Stimulated activated CD8-positive, alpha-beta memory T cell treated with anti-CD3 and anti-CD28 coated beads, Interleukin-7, amount 100 ng/mL, for 1 hour (primary cell): Measurements from ENCODE around the gene LRRK2.
"Not testable (repeated sequence)": the region's sequence is repeated elsewhere in the genome, so short reads cannot be mapped to it uniquely, and the experiment has no call there.

ENCODE experiments used
- DNase-seq, 2 donors: peaks; one replicate each; pipeline ENCODE4 v3.0.0-alpha.2; 2020; ENCODE audit warnings: low read depth in 2 of 2

The LRRK2 gene

DNA sequence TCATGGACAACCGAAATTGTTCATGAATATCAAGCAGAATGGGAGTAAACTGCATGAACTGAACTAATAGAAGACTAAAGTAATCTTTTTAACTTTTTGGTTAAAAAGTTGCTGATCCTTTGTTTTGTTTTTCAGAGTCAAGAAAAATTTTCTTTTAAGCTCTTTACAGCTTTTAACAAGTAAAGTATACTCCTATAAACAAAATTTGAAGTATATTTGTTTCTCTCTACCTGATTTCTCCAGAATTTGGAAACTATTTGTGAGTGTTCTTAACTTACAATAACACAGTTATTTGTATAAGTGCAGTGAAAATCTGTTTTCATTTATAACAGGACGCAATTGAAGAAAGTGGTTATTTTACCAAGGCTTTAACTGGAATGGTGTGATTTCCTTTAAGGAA lies 12.2 kb upstream of the LRRK2 start:
- no peak for DNase-seq

DNA sequence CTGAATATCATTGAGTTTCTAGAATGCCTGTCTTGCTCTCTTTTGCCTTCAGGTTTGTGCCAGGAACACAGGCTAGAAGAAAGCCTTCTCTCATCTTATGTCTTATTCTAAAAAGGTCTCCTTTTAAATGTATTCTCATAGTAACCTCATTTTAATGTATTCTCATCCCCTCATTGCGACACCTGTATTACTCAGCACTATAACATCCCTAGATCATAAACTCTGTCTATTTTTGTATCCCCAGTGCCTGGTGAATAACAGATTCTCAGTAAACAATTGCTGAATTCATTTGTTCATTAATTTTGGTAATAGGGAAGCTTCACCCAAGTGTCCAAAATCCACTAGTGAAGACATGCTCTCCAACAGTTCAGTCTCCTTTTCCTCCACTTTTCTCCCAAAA lies 8.8 kb upstream of the LRRK2 start:
- no peak for DNase-seq

DNA sequence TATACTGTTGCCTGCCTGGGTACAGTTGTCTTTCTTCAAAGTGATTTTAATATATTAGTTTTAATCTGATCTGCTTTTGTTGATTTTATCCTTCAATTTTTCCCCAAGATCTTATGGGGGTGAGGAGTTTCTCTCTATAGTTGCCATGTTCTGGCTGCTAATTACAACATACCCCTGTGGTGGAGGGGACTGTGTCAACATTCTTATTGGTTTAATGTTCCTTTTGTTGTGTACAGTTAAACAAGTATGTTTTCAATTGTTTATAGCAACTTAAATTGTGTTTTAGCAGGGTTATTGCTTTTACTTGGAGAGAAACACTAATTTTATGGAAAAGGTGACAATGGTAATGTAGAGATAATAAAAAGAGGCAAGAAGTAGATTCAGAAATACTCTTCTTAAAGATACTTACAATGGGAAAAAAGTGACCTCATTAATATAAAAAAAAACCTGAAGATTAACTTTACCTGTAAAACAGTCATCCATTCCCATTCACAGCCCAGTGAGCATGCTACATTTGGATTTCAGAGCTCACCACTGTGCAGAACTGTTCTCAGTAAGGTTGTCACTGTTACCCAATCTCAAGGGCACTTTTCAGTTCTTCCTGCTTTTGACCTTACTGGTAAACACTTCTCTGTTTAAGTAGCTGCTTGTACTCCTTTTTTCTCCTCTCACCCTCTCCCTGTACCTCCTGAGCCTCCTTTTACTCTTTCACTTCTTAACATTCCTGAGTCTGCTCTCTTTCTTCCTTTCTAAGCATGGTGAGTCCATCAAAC lies 8.1 kb upstream of the LRRK2 start:
- no peak for DNase-seq

DNA sequence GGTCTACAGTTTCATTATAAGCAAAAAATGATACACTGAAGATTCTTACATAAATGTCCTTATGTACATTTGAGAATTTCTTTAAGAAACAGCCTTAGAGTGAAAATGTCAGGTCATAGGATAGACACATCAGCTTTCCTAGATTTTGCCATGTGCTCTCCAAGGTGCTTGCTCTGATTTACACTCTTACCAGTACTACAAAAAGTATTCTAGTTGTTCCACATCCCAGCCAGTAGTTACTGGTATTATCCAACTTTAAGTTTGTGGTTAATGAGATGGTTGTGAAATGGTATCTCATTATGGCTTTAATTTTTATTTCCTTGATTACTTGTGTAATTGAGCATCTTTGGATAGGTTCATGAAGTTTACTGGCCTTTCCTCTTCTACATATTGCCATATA lies 5.0 kb upstream of the LRRK2 start:
- DNase-seq: no peak

DNA sequence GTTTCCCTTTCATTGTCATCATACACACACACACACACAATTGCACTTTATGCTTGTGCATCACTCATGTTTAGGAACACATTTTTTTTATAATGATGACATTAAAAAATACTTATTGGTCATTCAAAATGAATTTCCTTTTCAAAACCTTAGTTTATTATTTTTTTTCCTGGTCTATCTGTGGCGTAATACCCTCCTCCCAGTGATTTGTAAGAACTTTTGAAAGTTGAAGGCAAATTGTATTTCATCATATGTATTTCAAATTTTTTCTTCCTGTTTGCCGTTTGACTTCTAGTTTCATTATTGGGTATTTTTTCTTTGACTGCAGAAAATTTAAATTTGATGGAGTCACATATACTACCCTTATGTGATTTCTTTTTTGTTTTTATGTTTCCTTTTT lies 2.5 kb upstream of the LRRK2 start:
- DNase-seq: no peak

DNA sequence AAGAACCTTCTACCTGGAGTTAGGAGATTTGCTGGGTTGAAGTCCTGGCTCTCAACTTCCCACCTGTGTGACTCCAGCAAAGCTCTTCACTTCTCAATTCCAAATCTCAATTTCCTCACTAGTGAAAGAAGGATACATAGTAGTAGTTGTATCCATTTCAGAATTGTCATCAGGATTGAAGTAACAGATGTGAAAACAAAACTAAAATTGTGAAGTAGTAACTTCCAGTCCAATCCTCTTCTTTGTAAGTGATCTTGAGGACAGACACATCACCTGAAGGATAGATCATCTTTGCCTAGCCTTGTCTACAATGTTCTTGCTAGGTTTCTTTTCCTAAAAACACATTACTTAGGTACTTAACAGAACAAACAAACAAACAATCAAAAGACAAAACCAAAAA lies 1.2 kb upstream of the LRRK2 start:
- DNase-seq: no peak

DNA sequence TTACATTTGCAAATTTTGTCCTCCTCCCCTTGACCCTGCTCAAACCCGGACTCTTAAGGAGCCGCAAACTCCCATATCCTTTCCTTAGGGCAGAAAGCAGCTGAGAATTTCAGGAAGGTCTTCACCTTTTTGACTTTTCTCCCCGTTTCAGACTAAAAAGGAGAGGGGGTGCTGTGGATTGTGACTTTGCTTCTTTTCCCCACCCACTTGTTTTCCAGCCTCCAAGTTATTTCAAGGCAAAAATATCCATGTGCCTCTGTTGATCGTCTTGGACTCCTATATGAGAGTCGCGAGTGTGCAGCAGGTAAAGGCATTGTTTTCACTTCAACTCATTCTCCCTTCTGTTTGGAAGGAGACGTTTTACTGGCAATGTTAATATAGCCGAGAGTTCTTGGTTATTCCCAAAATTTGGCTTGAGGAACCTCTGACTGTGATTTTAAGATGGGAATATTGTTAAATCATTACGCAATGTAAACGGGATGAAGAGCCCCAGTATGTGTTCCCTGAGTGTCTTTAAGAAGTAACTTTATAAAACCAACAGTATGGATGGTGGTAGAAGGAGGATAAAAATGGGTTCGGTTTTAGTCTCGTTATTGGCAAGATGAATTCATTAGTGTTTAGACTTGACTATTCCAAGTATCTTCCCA lies 663 bp downstream of the LRRK2 start:
- DNase-seq: no peak

DNA sequence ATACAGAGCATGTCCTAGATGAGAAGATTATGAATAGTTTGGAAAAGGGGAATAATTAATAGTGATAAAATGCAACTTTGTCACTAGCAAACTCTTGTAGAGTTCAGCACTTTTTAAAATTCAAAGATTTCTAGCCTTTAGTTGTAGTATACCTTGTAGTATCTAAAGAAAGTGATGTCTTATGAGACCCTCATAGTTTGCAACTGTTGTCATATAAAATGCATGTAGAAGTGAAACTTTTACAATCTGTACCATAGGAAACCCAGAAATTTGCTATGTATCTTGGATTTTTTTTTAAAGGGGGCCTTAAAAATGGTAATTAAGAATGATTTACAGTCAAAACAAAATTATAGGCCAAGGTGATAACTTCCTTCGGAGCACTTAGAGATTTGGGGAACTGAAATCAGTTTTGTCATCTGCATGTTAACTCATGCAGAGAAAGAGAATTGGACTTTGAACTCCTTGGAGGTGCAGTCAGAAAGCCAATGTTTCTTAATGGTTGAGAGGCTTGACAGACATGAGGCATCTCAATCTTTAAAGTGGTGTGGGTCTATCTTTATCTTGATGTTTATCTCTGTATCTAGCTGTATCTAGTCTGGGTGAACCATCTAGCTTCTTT lies 1.3 kb downstream of the LRRK2 start:
- DNase-seq: no peak

DNA sequence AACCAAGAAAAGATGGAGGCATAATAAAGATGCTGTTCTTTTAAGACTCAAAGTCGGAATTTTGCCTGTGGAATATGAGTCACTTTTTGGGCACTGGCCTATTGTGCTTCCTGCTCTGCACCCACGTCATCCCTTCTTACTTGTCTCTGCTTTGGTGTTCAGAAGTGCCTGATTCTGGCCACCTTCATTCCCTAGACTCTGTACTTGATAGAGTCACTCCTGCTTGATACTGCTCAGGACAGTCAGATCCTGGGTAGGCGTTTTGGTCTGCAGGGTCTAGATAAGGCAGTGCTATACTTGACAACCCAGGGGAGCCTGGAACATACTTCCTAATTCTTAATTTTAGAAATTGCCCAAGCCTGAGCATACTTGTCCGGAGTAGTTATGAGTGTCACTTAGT lies 1.9 kb downstream of the LRRK2 start:
- no peak for DNase-seq

DNA sequence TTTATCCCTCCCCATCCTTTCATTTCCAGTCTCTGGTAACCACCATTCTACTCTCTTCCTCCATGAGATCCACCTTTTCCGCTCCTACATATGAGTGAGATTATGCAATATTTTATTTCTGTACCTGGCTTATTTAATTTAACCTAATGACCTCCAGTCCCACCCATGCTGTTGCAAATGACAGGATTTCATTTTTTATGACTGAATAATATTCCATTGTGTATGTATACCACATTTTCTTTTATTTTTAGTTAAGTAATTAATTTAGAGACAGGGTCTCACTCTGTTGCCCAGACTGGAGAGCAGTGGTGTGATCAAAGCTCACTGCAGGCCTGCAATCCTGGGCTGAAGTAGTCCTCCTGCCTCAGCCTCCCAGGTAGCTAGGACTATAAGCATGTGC lies 2.6 kb downstream of the LRRK2 start:
- DNase-seq: no peak

DNA sequence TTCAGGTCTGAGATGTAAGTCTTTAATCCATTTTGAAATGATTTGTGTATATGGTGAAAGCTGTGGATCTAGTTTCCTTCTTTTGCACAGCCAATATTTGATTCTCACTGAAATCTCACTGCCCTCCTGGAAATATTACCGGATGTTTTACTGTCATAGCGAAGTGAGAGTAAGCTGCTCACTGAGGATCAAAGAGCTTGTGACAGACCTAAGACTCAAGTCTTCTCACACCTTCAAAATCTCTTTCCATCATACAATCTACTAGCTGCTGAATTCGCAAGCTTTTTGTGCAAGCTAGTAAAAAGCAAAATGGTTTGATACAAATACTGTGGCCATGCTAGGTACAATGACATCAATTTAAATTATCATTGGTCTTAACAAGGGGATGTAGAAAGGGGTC lies 3.9 kb downstream of the LRRK2 start:
- no peak for DNase-seq

DNA sequence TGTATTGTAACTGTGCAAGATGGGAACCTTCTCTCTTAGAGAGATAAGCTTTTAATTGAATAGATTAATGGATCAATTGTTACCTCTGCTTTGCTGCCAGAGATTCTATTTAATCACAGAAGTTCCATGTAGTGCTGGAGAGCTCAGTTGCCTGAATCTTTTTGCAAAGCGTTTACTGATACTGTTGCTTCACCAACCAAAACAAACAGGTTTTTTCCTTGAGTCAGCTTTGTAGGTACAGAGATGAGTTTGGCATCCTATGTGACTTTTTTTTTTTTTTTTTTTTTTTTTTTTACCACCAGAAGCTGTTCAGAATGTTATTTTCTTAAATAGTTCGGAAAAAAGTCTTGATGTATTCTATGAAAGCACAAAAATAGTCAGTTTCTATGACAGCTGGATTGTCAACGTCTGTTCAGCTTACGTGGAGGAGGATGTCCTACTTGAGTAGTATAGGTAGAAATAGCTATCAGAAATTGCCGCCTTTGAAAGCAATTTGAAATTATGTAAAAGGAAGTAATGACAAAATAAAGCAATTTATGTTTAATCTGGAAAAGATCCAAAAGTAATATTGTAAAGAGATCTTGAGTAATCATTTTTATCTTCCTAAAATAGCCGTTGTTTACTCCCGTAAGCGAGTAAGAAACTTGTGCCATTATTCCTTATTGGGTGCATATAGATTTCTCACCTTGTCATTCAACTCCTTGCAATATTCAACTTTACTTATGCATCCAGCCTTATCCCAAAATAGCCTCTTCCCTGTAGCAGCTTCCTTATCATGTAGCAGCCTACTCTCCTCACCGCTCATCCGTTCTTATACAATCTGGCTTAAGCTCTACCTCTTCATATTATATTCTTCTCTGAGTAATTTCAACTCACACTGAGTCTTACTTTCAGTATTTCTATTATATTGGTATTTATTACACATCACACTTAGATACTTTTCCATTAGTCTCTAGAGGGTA lies 5.2 kb downstream of the LRRK2 start:
- DNase-seq: no peak

DNA sequence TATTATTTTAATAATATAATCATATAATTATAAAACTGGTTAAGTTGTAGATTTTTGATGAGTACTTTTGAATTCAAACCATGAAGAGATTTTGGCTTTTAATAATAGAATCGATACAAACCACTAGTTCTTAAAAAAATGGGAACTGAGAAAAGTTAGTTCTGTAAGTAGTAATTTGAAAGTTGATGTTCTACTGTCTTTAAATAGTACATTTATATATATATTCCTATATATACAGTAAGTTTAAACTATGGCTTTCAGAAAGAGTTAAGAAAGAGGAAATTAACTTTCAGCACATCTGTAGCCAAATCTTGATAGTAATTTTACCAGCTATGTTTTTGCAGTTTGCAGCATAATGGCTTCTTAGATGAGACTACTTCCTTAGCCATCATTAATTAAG lies 7.8 kb downstream of the LRRK2 start:
- DNase-seq: no peak

DNA sequence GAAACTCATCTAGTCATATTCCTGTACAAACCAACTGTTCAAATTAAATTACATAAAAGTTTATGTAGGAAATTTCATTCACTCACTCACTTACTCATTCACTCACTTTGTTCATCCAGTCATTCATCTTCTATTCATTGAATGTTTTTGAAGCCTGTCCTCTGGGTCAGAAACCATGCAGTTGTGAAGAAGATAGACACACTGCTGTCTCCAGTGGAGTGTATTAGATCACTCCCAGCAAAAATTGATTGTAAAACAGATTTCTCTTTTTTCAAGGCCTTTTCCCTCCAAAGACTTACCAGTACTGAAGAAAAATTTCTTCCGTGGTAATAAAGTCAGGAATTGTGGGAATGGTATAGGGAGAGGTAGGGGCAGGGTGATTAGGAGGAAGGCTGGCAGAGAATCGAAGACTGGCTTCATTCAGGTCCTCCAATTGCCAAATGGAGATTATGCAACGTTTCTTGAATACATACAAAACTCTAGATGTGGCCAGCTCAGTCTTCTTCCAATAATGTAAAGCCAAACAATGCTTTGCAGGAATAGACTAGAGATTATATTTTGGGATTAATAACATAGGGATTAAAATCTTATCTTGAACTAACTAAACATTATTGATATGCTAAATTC lies 9.1 kb downstream of the LRRK2 start:
- DNase-seq: no peak

DNA sequence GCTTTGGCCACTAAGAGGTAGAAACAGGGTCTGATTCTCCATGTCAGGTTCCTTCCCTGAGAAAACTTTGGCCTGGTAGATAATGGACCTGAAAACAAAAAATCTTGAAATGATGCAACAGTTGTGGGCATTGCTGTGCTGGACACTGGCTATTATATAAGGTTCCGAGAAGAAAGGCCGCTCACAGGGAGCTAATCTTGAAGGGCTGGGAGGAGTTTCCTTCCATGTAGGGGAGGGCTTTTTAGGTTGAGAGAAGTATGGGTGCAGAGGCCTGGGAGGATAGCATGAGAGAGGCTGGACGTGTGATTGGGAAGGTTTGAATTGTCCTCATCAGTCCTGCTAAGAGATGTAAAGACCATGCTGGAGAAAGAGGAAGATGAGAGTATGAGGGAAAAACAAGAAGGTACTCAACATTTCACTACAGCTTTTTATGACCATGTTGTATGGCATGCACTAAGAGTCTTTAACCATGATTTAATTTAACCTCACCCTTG lies 11.6 kb downstream of the LRRK2 start:
- DNase-seq: no peak

DNA sequence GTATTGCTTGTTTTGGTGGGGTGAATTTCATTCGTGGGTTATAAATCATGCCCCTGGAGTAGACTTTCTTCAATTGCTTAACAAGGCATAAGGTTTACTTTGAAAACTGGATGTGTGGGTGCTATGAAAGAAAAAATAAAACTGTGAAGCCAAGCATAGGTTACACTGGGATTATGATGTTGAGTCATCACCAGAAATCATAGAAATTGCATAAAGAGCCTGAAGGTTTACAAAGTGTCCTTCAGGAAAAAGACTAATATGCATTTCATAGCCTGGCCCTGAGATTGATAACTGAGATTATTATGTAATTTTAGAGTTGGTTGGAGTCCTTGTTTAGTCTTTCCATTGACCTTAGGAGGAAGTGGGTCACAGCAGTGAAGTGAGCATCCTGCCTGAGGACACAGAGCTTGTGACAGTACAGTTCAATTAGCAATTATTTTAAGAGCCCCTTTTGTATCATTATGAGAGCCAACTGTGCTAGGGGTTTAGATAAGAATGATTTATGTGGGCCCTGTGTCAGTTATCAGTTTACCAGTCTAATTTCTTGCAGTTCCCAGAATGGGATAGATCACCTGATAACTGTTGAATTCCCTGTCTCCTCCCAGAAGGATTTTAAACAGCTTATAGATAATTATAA lies 13.6 kb downstream of the LRRK2 start:
- DNase-seq: no peak

DNA sequence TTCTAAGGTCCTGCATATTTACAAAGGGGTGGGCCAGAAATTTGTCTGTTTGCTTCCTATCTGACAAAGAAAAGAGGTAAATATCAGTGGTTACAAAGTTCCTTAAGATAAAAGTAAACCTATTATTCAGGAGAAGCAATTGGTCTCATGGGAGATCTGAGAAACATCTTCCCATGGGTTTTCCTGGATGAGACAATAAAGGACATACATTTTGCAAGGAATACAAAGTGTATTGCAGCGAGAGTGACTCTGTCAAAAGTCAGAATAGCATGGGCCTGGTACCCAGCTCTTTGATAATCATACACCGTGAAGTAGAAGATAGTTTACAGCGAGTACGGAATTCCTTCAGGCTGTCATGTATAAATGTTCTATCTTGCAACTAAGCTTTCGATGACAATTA lies 14.2 kb downstream of the LRRK2 start:
- DNase-seq: no peak

DNA sequence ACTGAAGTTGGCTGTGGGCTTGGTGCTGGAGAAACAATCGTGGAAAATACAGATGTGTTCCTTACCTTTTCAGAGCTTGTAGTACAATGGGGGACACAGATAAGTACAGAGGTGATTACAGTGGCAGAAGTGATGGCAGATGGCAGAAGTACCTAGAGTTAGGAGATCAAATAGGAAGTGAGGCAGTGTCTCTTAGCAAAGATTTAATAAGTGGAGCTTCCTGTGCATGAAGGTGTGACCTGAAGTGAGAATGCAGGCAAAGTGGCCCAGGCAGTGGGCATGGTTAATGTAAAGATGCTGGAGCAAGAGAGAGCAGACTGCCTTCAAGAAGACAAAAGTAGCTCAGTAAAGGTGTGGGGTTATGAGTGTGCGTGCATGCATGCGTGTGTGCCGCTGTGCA lies 16.0 kb downstream of the LRRK2 start:
- no peak for DNase-seq

DNA sequence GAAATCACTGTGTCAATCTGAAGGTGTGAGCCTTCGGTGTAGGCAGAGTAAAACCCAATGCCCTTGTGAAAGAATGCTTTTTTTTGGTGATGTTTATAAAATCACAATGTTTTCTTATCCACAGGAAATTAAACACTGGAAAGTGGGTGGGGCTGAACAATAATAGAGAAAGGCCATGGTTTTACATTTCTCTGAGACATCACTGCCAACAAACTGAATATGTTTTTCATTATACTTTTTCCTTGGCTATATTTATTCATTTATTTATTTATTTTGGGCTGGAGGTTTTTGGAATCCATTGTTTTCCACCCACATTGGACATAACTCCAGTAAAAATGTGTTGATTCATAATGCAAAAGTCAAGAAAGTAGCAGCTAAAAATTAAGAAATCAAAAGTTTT lies 16.9 kb downstream of the LRRK2 start:
- no peak for DNase-seq

DNA sequence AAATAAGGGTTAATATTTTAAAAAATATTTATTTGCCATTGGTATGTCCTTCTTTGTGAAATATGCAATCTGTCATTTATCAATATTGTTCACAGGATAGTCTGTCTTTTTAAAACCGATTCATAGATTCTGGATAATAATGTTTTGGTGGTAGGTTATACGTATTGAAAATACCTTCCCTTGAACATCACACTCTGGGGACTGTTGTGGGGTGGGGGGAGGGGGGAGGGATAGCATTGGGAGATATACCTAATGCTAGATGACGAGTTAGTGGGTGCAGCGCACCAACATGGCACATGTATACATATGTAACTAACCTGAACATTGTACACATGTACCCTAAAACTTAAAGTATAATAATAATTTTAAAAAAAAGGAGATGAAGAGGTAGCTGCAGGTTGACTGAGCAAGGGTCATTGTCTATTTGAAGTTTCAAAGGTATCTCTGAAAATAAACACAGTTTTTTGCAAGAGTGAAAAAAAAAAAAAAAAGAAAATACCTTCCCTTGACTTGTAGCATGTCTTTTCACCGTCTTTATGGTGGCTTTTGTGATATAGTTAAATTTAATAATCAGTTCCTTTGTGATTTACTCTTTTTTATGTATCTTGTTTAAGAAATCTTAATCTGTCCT lies 19.8 kb downstream of the LRRK2 start:
- not testable (repeated sequence) for DNase-seq

DNA sequence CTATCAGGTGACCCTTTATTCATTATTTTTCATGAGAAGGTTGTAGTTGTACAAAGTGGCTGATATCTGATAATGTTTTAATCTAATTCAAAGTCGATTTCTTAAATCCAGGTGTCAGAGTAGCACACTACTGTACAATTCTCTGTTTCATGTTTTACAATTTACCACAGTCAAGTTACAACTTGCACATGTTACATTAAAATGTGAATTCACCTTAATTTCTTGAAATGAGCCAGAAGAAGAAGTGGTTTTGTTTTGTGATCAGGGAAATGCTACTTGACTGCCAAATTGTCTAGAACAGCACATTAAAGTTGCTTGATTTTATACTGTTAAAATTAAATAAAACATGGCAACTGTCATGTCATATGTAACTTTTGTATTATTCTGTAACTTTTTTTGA lies 23.2 kb downstream of the LRRK2 start:
- DNase-seq: no peak
